T-helper 1 cell treated with Interleukin-12 subunit alpha and Interleukin-12 subunit beta and Interleukin-4 antibody, amounts not matched to agents 30 μg/mL and 1 μg/mL, for 36 hours (primary cell): Measurements from ENCODE around the gene C16orf95.
A peak's percentile ranks its signal among the peaks of the same experiment; 100 is the strongest.

Experiments
- H3K27ac Mint-ChIP-seq: one replicate; pipeline ENCODE4 v1.8.0; 2021; ENCODE audit warnings: mild to moderate bottlenecking, mixed read lengths
- H3K27me3 Mint-ChIP-seq: one replicate; pipeline ENCODE4 v1.8.0; 2021; ENCODE audit warnings: low read depth, mixed read lengths
- H3K36me3 Mint-ChIP-seq: one replicate; pipeline ENCODE4 v1.8.0; 2021; ENCODE audit warnings: low read depth, mixed read lengths
- H3K4me1 Mint-ChIP-seq: one replicate; pipeline ENCODE4 v1.8.0; 2021; ENCODE audit warnings: low read depth, mixed read lengths
- H3K4me3 Mint-ChIP-seq: one replicate; pipeline ENCODE4 v1.8.0; 2021; ENCODE audit warnings: mild to moderate bottlenecking, moderate library complexity, mixed read lengths
- H3K9me3 Mint-ChIP-seq: one replicate; pipeline ENCODE4 v1.8.0; 2021; ENCODE audit warnings: mixed read lengths

Gene C16orf95

DNA sequence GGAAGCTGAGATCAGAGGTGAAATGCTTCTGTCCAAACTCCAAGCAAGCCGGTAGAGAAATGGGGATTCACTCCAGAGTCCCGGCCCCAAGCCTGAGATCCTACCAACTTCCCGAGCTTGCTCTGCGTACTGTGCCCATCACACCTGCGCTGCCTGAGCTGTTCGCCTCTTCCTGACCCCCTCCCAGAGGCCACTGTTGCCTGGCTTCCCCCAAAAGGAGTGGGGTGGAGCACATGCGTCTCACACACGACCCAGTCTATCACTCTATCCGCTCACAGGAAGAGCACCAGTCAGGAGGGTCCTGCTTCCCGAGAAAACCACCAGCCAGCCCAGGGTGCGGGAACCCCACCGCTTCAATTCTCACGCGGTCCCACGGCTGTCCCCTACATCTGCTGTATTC is 13.5 kb upstream of the C16orf95 start:
- no peak overlapping the region for H3K4me3 Mint-ChIP-seq
- no peaks in the 10 kb centered on the region for H3K27me3 Mint-ChIP-seq
- peaks cover 5% of the 10 kb centered on the region for H3K36me3 Mint-ChIP-seq
- H3K9me3 Mint-ChIP-seq = no peaks in the 10 kb centered on the region
- peaks cover 3% of the 10 kb centered on the region for H3K4me1 Mint-ChIP-seq
- H3K27ac Mint-ChIP-seq = no peak overlapping the region

DNA sequence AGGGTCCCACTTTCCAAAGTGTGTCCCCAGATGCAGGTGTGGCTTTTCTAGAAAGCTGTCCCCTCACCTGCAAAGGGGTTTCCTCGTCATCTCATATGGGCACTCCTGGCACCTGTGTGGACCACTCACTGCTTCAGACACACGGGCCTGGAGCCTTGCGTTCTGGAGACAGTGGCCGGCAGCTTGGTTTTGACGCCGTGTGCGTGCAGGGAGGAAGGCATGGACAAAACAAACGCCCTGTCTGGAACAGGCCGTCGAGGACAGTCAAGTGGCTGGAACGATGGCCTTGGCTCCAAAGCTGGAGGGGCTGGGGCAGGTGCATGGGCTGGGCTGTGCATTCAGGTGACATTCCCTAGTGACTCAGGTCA is 13.0 kb upstream of the C16orf95 start:
- Mint-ChIP-seq H3K4me3 (no peak overlapping the region), H3K36me3 (peaks cover 5% of the 10 kb centered on the region), H3K27me3 (no peaks in the 10 kb centered on the region), H3K9me3 (no peaks in the 10 kb centered on the region), H3K4me1 (peaks cover 6% of the 10 kb centered on the region), H3K27ac (no peak overlapping the region)

DNA sequence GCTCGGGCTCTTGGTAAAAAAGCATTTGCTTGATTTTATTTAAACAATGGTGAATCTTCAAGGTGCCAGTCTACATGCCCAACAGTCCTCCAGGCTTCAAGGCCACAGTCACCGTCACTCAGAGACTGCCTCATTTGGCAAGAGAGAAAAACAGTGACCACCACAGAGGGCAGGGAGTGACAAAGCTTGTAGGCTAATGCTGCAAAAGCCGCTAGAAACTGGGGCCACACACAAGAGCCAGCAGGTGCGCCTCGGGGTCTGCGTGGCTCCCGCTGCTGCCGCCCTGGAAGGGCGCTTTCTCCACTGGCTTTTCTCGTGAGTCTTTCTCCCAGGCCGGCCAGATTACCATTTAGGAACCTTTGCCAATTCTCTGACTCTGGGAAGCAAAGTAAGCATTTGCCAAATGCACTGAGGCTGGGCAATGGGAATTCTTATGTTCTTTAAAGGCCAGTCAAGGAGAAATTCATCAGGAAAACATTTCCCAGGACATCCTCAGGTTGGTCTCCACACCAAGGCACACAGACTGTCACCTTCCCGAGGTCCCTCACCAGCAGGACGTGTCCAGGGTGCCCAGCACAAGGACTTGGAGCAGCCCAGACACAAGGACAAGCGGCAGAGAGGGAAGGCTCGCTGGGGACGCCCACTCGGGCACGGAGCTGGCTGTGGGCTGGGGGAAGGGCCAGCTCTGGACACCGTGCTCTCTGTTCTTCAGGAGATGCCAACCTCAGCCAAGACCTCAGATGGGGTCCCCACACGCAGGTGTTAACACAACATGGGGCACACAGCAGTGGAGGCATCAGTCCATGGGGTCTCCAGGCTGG is 12.5 kb upstream of the C16orf95 start:
- peaks cover 6% of the 10 kb centered on the region for H3K4me1 Mint-ChIP-seq
- no peak overlapping the region for H3K4me3 Mint-ChIP-seq
- no peaks in the 10 kb centered on the region for H3K9me3 Mint-ChIP-seq
- H3K27ac Mint-ChIP-seq = no peak overlapping the region
- peaks cover 5% of the 10 kb centered on the region for H3K36me3 Mint-ChIP-seq
- H3K27me3 Mint-ChIP-seq = no peaks in the 10 kb centered on the region

DNA sequence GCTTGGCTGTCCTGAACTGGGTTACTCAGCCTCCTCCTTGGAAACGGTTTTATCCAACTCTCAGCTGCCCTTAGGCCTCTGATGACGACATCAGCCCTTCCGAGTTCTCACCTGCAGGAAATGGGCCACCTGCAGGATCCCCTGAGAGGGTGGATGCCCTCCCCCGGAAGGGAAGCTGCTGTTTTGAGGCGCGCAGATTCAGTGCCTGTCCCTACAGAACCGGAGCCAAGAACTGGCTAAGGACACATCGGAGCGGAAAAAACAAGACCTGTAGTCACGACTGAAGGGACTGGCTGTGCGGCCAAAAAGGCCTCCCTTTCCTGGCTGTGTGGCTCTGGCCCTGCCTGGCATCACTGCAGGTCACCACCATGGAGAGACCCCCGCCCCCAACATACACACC is 11.7 kb upstream of the C16orf95 start:
- Mint-ChIP-seq H3K9me3 (no peaks in the 10 kb centered on the region), H3K27ac (no peak overlapping the region), H3K4me3 (no peak overlapping the region), H3K4me1 (peaks cover 6% of the 10 kb centered on the region), H3K27me3 (no peaks in the 10 kb centered on the region), H3K36me3 (peaks cover 5% of the 10 kb centered on the region)

DNA sequence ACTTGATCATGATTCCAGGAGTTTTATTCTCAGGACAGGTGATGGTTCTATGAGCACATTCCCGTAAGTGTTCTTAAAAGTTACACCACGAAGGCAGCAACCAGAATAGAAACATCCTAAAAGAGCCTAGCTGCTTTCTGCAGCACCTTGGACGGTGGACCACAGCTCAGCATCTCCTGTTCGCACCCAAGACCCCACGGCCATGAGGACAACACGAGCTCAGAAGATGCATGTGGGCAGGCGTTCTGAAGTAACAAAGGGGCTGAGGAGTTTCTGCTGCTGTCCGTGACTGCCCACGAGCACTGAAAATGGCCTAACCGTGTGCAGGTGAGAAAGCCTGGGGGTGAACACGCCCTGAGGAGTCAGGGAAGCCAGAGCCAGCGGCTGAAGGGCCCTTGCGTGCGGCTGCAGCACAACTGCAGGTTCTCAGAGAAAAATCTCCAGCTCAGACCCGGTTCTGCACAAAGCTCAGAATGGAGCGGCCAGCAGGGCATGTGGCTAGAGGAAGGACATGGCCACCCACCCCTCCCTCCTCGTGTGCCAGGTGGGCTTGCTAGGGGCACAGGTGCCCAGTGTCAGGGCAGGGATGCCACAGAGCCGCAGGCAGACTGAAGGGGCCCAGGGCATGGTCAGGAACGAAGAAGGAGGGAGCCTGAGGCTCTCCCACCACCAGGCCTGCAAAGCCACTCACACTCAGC is 10.8 kb upstream of the C16orf95 start:
- Mint-ChIP-seq H3K4me1 (peaks cover 6% of the 10 kb centered on the region), H3K9me3 (no peaks in the 10 kb centered on the region), H3K36me3 (peaks cover 5% of the 10 kb centered on the region), H3K4me3 (no peak overlapping the region), H3K27ac (no peak overlapping the region), H3K27me3 (no peaks in the 10 kb centered on the region)

DNA sequence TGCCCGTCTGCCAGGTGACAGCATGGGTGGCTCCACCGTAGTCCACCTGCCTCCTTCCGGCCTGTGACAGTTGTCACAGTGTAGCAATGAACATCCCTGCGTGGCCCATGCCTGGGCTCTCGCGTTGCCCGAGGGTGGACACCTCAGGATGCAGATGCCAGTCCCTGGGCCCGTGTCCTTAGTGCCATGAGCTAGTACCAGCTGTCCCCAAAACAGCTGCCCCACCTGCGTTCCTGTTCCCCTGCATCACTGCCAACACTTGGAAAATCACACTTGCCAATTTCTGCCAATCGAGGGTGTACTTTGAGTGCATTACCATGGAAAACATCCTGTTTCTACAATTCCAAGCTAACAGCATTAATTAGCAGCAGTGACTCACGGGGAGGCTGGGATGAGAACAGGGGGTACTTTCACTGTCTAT is 9.0 kb upstream of the C16orf95 start:
- Mint-ChIP-seq H3K27ac (no peak overlapping the region), H3K36me3 (peaks cover 5% of the 10 kb centered on the region), H3K4me3 (no peak overlapping the region)

DNA sequence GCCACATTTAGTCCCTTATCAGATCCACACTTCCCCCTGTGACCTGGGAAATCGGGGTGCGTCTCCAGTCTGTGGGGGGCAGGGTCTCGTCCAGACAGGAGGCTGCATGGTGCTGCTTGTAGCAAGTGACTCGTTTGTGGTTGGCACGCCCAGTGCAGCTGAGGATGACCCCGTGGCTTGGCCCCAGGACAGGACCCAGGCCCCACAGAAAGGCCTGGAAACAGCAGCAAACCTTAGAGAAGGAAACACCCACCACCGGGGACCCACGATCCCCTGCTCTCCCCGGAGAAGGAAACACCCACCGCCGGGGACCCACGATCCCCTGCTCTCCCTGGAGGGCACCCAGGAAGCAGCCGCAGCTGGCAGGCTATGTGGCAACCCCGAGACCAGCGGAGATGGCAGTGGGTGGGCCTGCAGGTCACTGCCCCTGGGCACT is 8.2 kb upstream of the C16orf95 start:
- Mint-ChIP-seq H3K9me3 (no peaks in the 10 kb centered on the region), H3K27me3 (no peaks in the 10 kb centered on the region), H3K4me1 (peaks cover 6% of the 10 kb centered on the region), H3K27ac (no peak overlapping the region), H3K36me3 (no peaks in the 10 kb centered on the region), H3K4me3 (no peak overlapping the region)

More for the DNA sequence above, 9.0 kb upstream of the C16orf95 start:
- H3K4me1 Mint-ChIP-seq = peaks cover 6% of the 10 kb centered on the region
- no peaks in the 10 kb centered on the region for H3K9me3 Mint-ChIP-seq
- H3K27me3 Mint-ChIP-seq = no peaks in the 10 kb centered on the region

DNA sequence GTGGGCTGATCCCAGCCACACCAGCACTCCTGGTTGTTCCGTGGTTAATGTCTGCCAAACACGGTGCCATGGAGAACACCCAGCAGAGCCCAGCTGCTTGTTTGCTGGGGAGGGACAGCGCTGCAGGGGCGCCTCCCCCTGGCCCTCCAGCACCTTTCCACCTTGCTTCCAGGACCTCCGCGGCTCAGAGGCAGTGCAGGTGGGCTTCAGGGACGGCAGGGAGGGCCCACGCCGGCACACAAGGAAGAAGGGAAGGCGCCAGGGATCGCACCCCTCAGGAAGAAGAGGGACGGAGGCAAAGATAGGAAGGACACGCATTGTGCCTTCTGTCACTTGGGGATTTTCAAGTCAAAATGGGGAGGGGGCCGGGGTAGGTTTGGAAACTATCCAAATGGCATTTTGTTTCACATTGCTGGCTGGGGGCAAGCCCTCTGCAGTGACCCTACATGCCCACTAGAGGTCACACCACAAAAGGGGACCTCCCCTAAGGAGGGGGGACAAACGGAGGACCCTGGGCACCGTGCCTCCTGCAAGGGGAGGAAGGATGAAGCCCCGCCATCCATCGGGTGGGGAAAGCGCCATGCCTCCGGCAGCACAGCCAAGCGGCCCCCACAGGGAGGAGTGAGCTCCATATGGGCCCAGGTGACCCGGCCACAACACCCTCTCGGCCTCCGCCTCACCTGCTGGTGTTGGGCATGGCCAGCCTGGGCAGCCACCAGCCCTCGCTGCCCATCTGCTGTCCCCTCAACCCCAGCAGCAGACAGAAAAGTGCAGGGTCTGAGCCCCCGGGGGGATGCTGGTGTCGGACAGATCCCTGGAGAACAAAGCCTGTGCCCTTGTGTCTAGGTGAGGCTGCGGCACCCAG is 7.5 kb upstream of the C16orf95 start:
- H3K9me3 Mint-ChIP-seq = no peaks in the 10 kb centered on the region
- no peak overlapping the region for H3K4me3 Mint-ChIP-seq
- H3K4me1 Mint-ChIP-seq = peaks cover 6% of the 10 kb centered on the region
- no peaks in the 10 kb centered on the region for H3K36me3 Mint-ChIP-seq
- H3K27ac Mint-ChIP-seq = peak overlapping the region; percentile 15
- H3K27me3 Mint-ChIP-seq = no peaks in the 10 kb centered on the region

DNA sequence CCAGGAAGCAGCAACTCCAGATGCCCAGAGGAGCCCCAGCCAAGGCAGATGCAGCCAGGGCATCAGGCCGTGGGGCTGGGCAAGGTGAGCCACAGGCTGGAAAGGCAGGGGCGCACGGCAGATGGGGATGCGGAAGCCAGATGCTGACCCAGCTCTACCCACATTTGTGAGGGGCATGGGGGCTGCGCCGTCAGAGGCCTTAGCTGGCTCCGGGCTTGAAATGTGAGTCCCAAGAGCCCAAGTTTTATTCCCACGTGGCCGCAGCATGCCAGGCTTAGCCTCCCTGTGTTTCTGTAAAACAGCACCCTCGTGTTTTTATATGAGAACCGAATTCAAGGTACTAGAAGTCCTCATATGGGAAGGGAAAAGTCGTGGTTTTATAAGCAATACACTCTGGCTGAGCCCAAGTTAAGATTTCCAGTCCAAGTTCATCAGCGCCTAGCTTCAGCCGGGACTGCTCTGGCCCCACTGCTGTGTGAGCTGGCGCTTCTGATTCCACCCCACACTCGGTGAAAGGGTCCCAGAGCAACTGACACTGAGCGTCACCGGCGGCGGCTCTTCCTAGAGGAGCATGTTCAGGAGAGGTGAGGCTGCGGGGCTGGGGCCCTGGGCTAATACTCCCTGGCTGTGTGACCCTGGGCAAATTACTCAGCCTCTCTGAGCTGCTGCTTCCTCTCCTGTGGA is 6.7 kb upstream of the C16orf95 start:
- H3K4me3 Mint-ChIP-seq = no peak overlapping the region
- H3K9me3 Mint-ChIP-seq = no peaks in the 10 kb centered on the region
- H3K36me3 Mint-ChIP-seq = no peaks in the 10 kb centered on the region
- H3K27ac Mint-ChIP-seq = no peak overlapping the region
- no peaks in the 10 kb centered on the region for H3K27me3 Mint-ChIP-seq
- peaks cover 6% of the 10 kb centered on the region for H3K4me1 Mint-ChIP-seq

DNA sequence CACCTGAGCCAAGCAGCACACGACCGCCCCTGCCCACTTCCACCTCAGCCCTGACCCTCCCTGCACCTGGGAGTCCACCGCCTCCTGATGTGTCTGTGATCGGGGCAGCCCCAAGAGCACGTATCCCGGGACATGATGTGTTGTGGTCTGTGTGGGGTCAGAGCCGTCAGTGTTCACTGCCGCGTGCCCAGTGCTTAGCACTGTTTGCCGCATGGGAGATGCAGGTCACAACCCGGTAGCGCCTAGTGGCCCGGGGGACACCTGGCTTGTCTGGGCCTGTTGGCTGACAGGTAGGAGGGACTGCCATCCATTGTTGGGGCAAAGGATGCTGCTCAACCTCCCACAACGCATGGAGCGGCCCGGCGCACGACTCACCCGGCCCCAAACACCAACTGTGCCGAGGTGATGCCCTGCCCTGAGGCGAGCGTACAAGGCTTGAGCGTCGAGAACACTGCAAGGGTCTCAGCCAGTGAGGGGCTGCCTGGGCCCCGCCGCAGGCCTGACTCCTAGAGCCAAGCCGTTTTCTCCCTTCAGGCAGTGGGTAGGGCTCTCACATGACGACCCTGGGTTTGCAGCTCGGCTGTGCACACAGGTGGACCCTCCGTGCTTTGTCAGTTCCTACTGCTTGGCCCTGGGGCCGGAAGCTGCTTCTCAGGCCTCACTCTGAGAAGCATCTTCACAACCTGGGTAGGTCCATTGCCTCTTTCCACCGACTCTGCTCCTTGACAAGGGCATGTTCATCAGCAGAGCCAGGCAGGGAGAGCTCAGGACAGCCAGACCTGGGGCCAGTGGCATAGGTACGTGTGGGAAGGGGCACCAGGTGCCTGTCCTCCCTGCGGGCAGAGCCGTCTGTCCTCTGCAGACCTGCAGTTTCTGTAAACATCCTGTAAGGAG is 5.9 kb upstream of the C16orf95 start:
- H3K27me3 Mint-ChIP-seq = no peaks in the 10 kb centered on the region
- H3K4me1 Mint-ChIP-seq = peaks cover 13% of the 10 kb centered on the region
- H3K27ac Mint-ChIP-seq = no peak overlapping the region
- H3K9me3 Mint-ChIP-seq = no peaks in the 10 kb centered on the region
- no peaks in the 10 kb centered on the region for H3K36me3 Mint-ChIP-seq
- no peak overlapping the region for H3K4me3 Mint-ChIP-seq

DNA sequence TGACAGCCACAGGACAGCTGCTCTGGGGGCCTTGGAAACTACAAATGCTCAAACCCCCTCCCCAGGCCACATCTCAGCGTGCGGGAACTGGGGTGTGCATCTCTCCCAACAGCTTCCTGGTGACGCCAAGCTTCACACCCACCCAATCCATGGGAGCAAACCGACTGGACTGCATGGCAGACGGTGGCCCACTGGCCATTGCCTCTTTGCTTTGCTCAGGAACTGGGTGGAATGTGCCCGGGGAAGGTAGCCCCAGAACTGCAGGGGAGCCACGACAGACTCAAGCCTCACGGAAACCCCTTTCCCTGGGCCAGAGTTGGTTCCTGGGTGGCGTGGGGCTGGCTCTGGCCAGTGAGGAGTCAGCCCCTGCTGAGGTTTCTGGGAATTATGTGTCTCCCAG is 5.2 kb upstream of the C16orf95 start:
- H3K27me3 Mint-ChIP-seq = no peaks in the 10 kb centered on the region
- peaks cover 4% of the 10 kb centered on the region for H3K36me3 Mint-ChIP-seq
- peaks cover 15% of the 10 kb centered on the region for H3K4me1 Mint-ChIP-seq
- no peak overlapping the region for H3K27ac Mint-ChIP-seq
- no peaks in the 10 kb centered on the region for H3K9me3 Mint-ChIP-seq
- H3K4me3 Mint-ChIP-seq = no peak overlapping the region

DNA sequence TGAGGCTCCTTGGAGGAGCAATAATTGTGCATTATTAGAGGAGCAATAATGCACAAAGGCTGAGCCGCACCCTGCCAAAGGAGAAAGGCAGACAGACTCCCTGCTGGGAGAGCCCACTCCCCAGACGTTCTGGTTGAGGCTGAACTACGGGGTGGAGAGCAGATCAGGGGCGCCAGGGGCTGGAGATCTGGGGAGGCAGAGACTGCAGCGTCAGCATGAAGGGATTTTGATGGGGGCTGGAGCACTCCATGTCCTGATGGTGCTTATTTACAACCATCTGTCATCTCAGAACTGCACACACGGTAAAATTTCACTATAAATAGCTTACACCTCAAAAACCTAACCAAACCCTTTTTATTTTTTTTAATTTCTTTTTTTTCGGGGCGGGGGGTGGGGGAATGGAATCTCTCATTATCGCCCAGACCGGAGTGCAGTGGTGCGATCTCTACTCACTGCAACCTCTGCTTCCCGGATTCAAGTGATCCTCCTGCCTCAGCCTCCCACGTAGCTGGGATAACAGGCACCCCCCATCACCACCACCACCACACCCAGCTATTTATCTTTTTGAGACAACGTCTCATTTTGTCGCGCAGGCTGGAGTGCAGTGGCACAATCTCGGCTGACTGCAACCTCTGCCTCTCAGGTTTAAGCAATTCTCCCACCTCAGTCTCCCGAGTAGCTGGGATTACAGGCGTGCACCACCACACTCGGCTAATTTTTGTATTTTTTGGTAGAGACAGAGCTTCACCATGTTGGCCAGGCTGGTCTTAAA is 4.3 kb upstream of the C16orf95 start:
- Mint-ChIP-seq H3K4me1 (peaks cover 17% of the 10 kb centered on the region), H3K27ac (no peak overlapping the region), H3K36me3 (peaks cover 4% of the 10 kb centered on the region)

More for the DNA sequence above, 4.3 kb upstream of the C16orf95 start:
- no peaks in the 10 kb centered on the region for H3K9me3 Mint-ChIP-seq
- H3K27me3 Mint-ChIP-seq = no peaks in the 10 kb centered on the region
- H3K4me3 Mint-ChIP-seq = no peak overlapping the region
